Heart right ventricle (tissue), 16 donors: ENCODE results near the gene TMEM200A. TPM values are rescaled to one million over a fixed set of nuclear protein-coding genes. Genes with fewer than 3 reads are reported as not detected.

Experiments used
- ATAC-seq, 8 donors: fragments of 200-7000 bp; cut with Tn5 transposase; one replicate each; pipeline ENCODE4 v1.9.1; 2020; ENCODE audit warnings: mild to moderate bottlenecking in 8 of 8, moderate library complexity in 8 of 8, moderate number of reproducible peaks in 1 of 8
- DNase-seq, 2 donors: peaks; one replicate each; pipeline ENCODE4 v3.0.0-alpha.2; 2020
- H3K27ac ChIP-seq, 10 donors: fragments of 200-600 bp; sonication (generic) in 2 of 10; one replicate each; pipeline versions ENCODE4 v1.5.0 to v1.8.0; 2020 to 2022; ENCODE audit warnings: mild to moderate bottlenecking in 3 of 10
- H3K27me3 ChIP-seq, 7 donors: fragments of 200-600 bp; one replicate each; pipeline ENCODE4 v1.8.0; 2021 to 2022; ENCODE audit warnings: mild to moderate bottlenecking in 2 of 7
- H3K36me3 ChIP-seq, 9 donors: fragments of 200-600 bp; sonication (generic) in 1 of 9; one replicate each; pipeline versions ENCODE4 v1.5.0 to v1.8.0; 2020 to 2022; ENCODE audit warnings: mild to moderate bottlenecking in 2 of 9
- H3K4me1 ChIP-seq, 9 donors: fragments of 200-600 bp; sonication (generic) in 1 of 9; one replicate each; pipeline versions ENCODE4 v1.5.0 to v1.8.0; 2020 to 2022; ENCODE audit warnings: mild to moderate bottlenecking in 4 of 9
- H3K4me3 ChIP-seq, 10 donors: fragments of 200-600 bp; sonication (generic) in 2 of 10; one replicate each; pipeline versions ENCODE4 v1.5.0 to v1.8.0; 2020 to 2022; ENCODE audit warnings: mild to moderate bottlenecking in 7 of 10, moderate library complexity in 2 of 10
- H3K9me3 ChIP-seq, 11 donors: fragments of 200-600 bp in 10 of 11; sonication (generic) in 2 of 11; one replicate each; pipeline versions ENCODE4 v1.5.0 to v1.8.0; 2013 to 2022; ENCODE audit warnings: mild to moderate bottlenecking in 2 of 11, control low read depth in 1 of 11, moderate library complexity in 1 of 11
- CTCF ChIP-seq, 9 donors: fragments of 200-600 bp; sonication (generic) in 2 of 9; IDR thresholded peaks; one replicate each; pipeline versions ENCODE4 v1.5.0 to v1.8.0; 2021 to 2022; ENCODE audit warnings: antibody characterized with exemption in 9 of 9, mild to moderate bottlenecking in 5 of 9, moderate library complexity in 1 of 9
- WGBS, 2 donors: extraction: QIAGEN DNeasy Blood & Tissue Kit; methylation state at CpG; one replicate each; pipeline ENCODE4 v1.1.7; 2013; ENCODE audit warnings: inconsistent platforms in 1 of 2; 5-methylcytosine and 5-hydroxymethylcytosine counted together
- intact Hi-C, 10 donors: fragments of 100-400 bp; cut with DNase I; formaldehyde crosslinking; loops; one replicate each; pipeline versions ENCODE4 v1.11.1 to v1.14.2; 2022
- polyA plus RNA-seq, 2 donors: library from polyadenylated mRNA; stranded (reverse); fragments of 200-250 nt; gene quantifications; one replicate each; pipeline ENCODE4 v1.2.3, GENCODE V29; 2013
- total RNA-seq, 10 donors: library from RNA; stranded (reverse); fragmentation: NEBNext Ultra II Directional in 3 of 10; extraction: Animal tissue kit (Norgen Biotek cat#: 25700) in 3 of 10; gene quantifications; one replicate each; pipeline versions ENCODE4 v1.2.1 to v1.2.4, GENCODE V29; 2021 to 2023
- donor health status: Arrhythmogenic right ventricular cardiomyopathy.
- donor health status: ischemic (EF 13 %, LVEDD 7.1; RV severe dilation, severe dysfunction).
- donor health status: healthy with polysubstance abuse.
- donor health status: DM: no; HTN: yes; CAD: no.
- donor health status: DM: no; HTN: no; CAD: no.
- donor health status: ischemic (EF 25% LVEDD 6.9; RV normal size, moderate dysfunction).
- donor health status: ischemic (EF 25% LVEDD 5.7; RV mildly dilated, moderate dysfunction).
- donor health status: healthy.
- donor health status: DM: yes; HTN: yes; CAD: no.
- donor health status: Ischemic cardiomyopathy.
- donor health status: ischemic (EF 35%, LVEDD 5.7; RV mildly dilated, moderate dysfunction).
- donor health status: nonischemic (EF 11% LVEDD 7.7; RV severe dilation, severe dysfunction).
- donor health status: DM: yes; HTN: yes; CAD: no.
- donor health status: PGD.
- donor health status: ischemic (EF 29% LVEDD 5.4; RV normal size, mild dysfunction).
- donor health status: nonischemic (EF 23%, LVEDD 6.1; RV moderate dilation, normal function).

Gene TMEM200A
- total and polyA plus RNA-seq, 12 donors = 0.07 to 0.39 (median 0.18) TPM; not detected in 4

DNA sequence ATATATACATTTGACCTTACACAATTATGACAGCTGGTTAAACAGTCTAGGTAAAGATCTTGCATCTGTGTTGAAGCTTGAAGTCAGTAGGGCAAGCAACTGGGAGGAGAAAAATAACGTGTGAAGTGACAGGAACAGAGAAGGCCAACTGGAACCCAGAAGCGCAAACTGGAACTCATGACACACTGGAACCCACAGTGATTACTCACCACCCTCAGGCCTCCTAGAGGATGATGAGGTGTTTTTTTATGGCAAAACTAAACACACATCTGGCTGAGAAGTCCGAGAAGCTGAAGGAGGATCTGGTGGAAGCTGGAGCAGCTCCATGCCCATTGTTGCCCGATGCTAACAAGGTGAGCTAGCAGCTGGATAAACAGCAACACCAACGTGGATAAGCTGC lies 108.1 kb downstream of the TMEM200A start:
- Histone ChIP-seq H3K4me1 (no peaks in the 10 kb centered on the region), H3K27me3 (no peaks in the 10 kb centered on the region), H3K9me3 (peaks cover 0 to 13% (median 0%) of the 10 kb centered on the region in 11 donors), H3K4me3 (no peak overlapping the region), H3K36me3 (no peaks in the 10 kb centered on the region), H3K27ac (no peak overlapping the region)
- intact Hi-C loops = no loop called here
- no peak for TF ChIP-seq CTCF (IDR thresholded peaks at IDR 0.05)
- no peak for DNase-seq
- no peak for ATAC-seq
- 81 to 82% methylated on average over 5 of the region's 5 CpGs for whole genome bisulfite sequencing, 2 donors

GRCh38 chr6:130482645-130483390 lies 117.0 kb downstream of the TMEM200A start:
- H3K27ac ChIP-seq = no peak overlapping the region
- intact Hi-C loops = no loop called here
- 79 to 80% methylated on average over 5 of the region's 5 CpGs for WGBS, 2 donors
- H3K4me1 ChIP-seq = peaks cover 0 to 8% (median 0%) of the 10 kb centered on the region in 9 donors
- TF ChIP-seq CTCF (IDR thresholded peaks at IDR 0.05) = no peak
- no peak for ATAC-seq
- H3K4me3 ChIP-seq = no peak overlapping the region
- no peaks in the 10 kb centered on the region for H3K9me3 ChIP-seq
- no peaks in the 10 kb centered on the region for H3K27me3 ChIP-seq
- no peaks in the 10 kb centered on the region for H3K36me3 ChIP-seq
- no peak for DNase-seq

DNA sequence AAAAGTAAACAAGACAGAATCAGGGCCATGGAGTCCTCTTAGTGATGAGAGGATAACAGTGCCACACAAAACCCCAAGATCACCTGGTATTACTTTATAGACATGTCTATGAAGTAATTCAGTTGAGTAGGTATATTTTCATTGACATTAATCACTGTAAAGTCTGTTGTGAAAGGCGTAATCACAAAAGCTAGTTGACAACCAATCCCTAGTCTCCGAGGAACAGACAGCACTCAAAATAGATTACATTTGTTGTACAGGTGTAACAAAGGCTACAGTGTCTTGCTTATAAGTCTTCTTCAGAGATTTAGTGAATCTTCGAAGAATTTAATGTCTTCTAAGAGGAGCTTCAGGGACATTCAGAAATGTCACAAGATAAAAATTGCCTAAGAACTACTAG lies 120.1 kb downstream of the TMEM200A start:
- H3K27ac ChIP-seq = no peak overlapping the region

DNA sequence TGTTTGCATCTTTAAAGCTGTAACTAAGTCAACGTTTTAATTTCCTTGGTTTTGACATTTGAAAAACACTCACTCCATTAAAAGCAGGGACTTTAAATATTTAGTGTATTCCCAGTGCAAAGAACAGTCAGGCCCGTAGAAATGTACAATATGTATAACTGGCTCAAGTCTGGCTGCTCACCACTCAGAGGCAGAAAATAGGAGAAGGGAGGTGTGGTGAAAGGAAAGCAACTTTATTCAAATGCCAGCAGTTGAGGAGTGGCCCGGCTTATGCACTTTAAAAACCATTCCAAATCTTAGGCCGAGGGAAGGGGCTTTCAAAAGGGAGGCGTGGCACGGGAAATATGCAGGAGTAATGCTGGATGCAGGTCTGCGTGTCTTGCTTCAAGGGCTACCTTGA lies 120.6 kb downstream of the TMEM200A start:
- no peak for DNase-seq
- WGBS, 2 donors = 75 to 84% methylated on average over 7 of the region's 7 CpGs
- Histone ChIP-seq H3K4me3 (no peak overlapping the region), H3K4me1 (peaks cover 0 to 8% (median 0%) of the 10 kb centered on the region in 9 donors), H3K27me3 (no peaks in the 10 kb centered on the region), H3K36me3 (no peaks in the 10 kb centered on the region), H3K27ac (no peak overlapping the region), H3K9me3 (peaks cover 0 to 8% (median 0%) of the 10 kb centered on the region in 11 donors)
- intact Hi-C loops = no loop called here
- ATAC-seq = no peak
- no peak for TF ChIP-seq CTCF (IDR thresholded peaks at IDR 0.05)

More for the DNA sequence above, 120.1 kb downstream of the TMEM200A start:
- intact Hi-C loops = no loop called here
- TF ChIP-seq CTCF (IDR thresholded peaks at IDR 0.05) = no peak
- peaks cover 0 to 8% (median 0%) of the 10 kb centered on the region in 9 donors for H3K4me1 ChIP-seq
- peaks cover 0 to 5% (median 0%) of the 10 kb centered on the region in 11 donors for H3K9me3 ChIP-seq
- no peaks in the 10 kb centered on the region for H3K27me3 ChIP-seq
- ATAC-seq (no peak), DNase-seq (no peak)
- H3K36me3 ChIP-seq = no peaks in the 10 kb centered on the region
- 70 to 85% methylated on average over 3 of the region's 3 CpGs for WGBS, 2 donors
- H3K4me3 ChIP-seq = no peak overlapping the region
